ENCODE data around the gene ANO7.

The ANO7 gene

DNA sequence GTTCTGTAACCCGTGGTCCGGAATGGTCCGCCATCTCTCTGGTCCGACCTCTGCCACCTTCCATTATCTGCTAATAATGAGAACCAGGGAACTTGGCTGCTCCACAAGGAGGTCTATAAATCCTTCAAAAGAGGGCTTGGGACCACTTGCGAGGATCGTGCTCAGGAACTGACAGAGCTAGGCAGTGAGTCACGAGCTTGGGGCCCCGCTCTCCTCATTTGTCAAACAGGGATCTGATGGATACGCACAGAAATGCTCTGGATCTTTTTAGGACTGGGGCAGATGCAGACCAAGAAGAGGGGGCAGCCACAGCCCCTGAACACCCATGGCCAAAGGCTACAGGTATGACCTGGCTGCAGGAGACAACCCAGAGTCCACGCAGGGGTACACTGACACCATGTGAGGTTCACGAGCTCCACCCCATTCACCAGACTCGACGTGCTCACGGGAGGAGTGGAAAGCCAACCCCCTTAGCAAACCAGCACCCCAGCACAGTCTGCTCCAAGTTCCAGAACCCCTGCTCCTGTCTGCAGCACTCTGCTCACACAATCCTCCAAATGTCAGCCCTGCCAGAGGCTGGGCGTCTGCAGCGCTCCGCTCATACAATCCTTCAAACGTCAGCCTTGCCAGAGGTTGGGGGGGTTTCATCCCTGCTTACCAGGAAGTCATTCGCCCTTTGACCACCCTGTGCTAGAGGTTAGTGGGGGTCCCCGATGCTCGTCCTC is 45.8 kb downstream of the ANO7 start:
- H3K27ac ChIP-seq (ENCODE audit: low read length): no peak overlapping the region
- peaks cover 23% of the 10 kb centered on the region for H4K20me1 ChIP-seq (ENCODE audit: insufficient read depth, low read length)
- DNase-seq (no peak), ATAC-seq (ENCODE audit: insufficient read depth, low read depth) (no peak; the same call in 2 of the 3 replicates)
- no peaks in the 10 kb centered on the region for H3K27me3 ChIP-seq (ENCODE audit: insufficient read depth, low read length, poor library complexity)
- no peak overlapping the region for H3K4me3 ChIP-seq (ENCODE audit: low read depth in 1 of 2, low read length in 2 of 2)
- H3K9ac ChIP-seq (ENCODE audit: low read depth, low read length): no peak overlapping the region
- no peak overlapping the region for H3K4me2 ChIP-seq (ENCODE audit: insufficient read depth, low read length)
- no peak overlapping the region for H2AFZ ChIP-seq (ENCODE audit: low read depth, low read length)
- H3K79me2 ChIP-seq (ENCODE audit: insufficient read depth, low read length): no peaks in the 10 kb centered on the region
- no peaks in the 10 kb centered on the region for H3K4me1 ChIP-seq (ENCODE audit: insufficient read depth, low read length)
- no peak for TF ChIP-seq EZH2 (IDR thresholded peaks at IDR 0.05; ENCODE audit: borderline replicate concordance, low read depth, low read length, severe bottlenecking)
- TF ChIP-seq, protein P1, sequence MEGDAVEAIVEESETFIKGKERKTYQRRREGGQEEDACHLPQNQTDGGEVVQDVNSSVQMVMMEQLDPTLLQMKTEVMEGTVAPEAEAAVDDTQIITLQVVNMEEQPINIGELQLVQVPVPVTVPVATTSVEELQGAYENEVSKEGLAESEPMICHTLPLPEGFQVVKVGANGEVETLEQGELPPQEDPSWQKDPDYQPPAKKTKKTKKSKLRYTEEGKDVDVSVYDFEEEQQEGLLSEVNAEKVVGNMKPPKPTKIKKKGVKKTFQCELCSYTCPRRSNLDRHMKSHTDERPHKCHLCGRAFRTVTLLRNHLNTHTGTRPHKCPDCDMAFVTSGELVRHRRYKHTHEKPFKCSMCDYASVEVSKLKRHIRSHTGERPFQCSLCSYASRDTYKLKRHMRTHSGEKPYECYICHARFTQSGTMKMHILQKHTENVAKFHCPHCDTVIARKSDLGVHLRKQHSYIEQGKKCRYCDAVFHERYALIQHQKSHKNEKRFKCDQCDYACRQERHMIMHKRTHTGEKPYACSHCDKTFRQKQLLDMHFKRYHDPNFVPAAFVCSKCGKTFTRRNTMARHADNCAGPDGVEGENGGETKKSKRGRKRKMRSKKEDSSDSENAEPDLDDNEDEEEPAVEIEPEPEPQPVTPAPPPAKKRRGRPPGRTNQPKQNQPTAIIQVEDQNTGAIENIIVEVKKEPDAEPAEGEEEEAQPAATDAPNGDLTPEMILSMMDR (IDR thresholded peaks at IDR 0.05; ENCODE audit: borderline replicate concordance, extremely low read depth, low read length, poor library complexity, severe bottlenecking): no peak
- H3K36me3 ChIP-seq (ENCODE audit: insufficient read depth, low read length): peaks cover 99% of the 10 kb centered on the region
- no peaks in the 10 kb centered on the region for H3K9me3 ChIP-seq (ENCODE audit: insufficient read depth, low read length, severe bottlenecking)

GRCh38 chr2:241234962-241235740 is 46.7 kb downstream of the ANO7 start:
- Histone ChIP-seq H3K27ac (ENCODE audit: low read length) (no peak overlapping the region), H4K20me1 (ENCODE audit: insufficient read depth, low read length) (peaks cover 23% of the 10 kb centered on the region), H3K4me1 (ENCODE audit: insufficient read depth, low read length) (no peaks in the 10 kb centered on the region), H3K27me3 (ENCODE audit: insufficient read depth, low read length, poor library complexity) (no peaks in the 10 kb centered on the region), H2AFZ (ENCODE audit: low read depth, low read length) (no peak overlapping the region), H3K9me3 (ENCODE audit: insufficient read depth, low read length, severe bottlenecking) (no peaks in the 10 kb centered on the region), H3K4me2 (ENCODE audit: insufficient read depth, low read length) (no peak overlapping the region), H3K9ac (ENCODE audit: low read depth, low read length) (no peak overlapping the region), H3K79me2 (ENCODE audit: insufficient read depth, low read length) (no peaks in the 10 kb centered on the region), H3K4me3 (ENCODE audit: low read depth in 1 of 2, low read length in 2 of 2) (no peak overlapping the region), H3K36me3 (ENCODE audit: insufficient read depth, low read length) (peaks cover 100% of the 10 kb centered on the region)
- TF ChIP-seq EZH2 (IDR thresholded peaks at IDR 0.05; ENCODE audit: borderline replicate concordance, low read depth, low read length, severe bottlenecking): no peak
- TF ChIP-seq, protein P1 (IDR thresholded peaks at IDR 0.05; ENCODE audit: borderline replicate concordance, extremely low read depth, low read length, poor library complexity, severe bottlenecking): no peak
- ATAC-seq (ENCODE audit: insufficient read depth, low read depth) (no peak), DNase-seq (no peak)

- no peak overlapping the region for H3K9ac ChIP-seq (ENCODE audit: low read depth, low read length)
- H3K36me3 ChIP-seq (ENCODE audit: insufficient read depth, low read length): peaks cover 100% of the 10 kb centered on the region
- no peaks in the 10 kb centered on the region for H3K79me2 ChIP-seq (ENCODE audit: insufficient read depth, low read length)
- TF ChIP-seq EZH2 (IDR thresholded peaks at IDR 0.05; ENCODE audit: borderline replicate concordance, low read depth, low read length, severe bottlenecking): no peak
- TF ChIP-seq, protein P1 (IDR thresholded peaks at IDR 0.05; ENCODE audit: borderline replicate concordance, extremely low read depth, low read length, poor library complexity, severe bottlenecking): no peak
- no peaks in the 10 kb centered on the region for H3K9me3 ChIP-seq (ENCODE audit: insufficient read depth, low read length, severe bottlenecking)
- H2AFZ ChIP-seq (ENCODE audit: low read depth, low read length): no peak overlapping the region
- no peak for DNase-seq
- no peak for ATAC-seq (ENCODE audit: insufficient read depth, low read depth)
- H3K27me3 ChIP-seq (ENCODE audit: insufficient read depth, low read length, poor library complexity): no peaks in the 10 kb centered on the region
- H3K4me1 ChIP-seq (ENCODE audit: insufficient read depth, low read length): no peaks in the 10 kb centered on the region
- no peak overlapping the region for H3K4me3 ChIP-seq (ENCODE audit: low read depth in 1 of 2, low read length in 2 of 2)
- H3K27ac ChIP-seq (ENCODE audit: low read length): no peak overlapping the region
- H3K4me2 ChIP-seq (ENCODE audit: insufficient read depth, low read length): no peak overlapping the region
- H4K20me1 ChIP-seq (ENCODE audit: insufficient read depth, low read length): peaks cover 20% of the 10 kb centered on the region; the same call in 1 of the 2 replicates
Observed at GRCh38 chr2:241235859-241236593, 47.5 kb downstream of the ANO7 start.

Measured in DND-41 (cell line).